ENCODE data around the gene BNC2. TPM values are rescaled to one million over a fixed set of nuclear protein-coding genes. Genes with fewer than 3 reads are reported as not detected.

Gene BNC2

DNA sequence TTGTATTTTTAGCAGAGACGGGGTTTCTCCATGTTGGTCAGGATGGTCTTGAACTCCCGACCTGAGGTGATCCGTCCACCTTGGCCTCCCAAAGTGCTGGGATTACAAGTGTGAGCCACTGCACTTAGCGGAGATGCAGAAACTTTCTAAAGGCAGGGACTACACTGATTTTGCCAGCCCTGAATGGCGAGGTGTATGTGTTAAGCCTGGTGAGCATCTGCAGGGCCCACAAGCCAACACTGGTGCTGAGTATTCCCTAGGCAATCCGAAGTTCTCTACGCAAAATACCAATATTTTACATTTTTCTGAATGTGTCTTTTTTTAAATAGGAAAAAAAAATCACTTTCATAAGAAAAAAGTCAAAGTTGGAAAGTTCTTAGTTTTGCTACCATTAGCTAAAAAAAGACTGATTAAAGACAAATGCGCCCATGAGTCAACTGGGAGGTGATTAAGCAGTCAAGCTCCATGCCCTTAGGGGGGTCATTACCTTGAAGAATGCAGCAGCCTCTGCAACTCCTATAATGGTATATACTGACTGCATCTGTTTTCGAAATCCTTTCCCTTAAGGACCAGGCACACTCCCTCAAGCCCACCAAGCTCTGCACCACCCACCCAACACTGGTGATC is 502.8 kb downstream of the BNC2 start:
- Histone ChIP-seq H3K4me3 (ENCODE audit: low read length) (no peak overlapping the region), H3K27me3 (ENCODE audit: control insufficient read depth, insufficient read depth, low read length) (no peaks in the 10 kb centered on the region), H3K9ac (ENCODE audit: low read depth, low read length) (no peak overlapping the region), H3K9me3 (replicated peaks; ENCODE audit: low read length) (no peaks in the 10 kb centered on the region), H3K4me2 (ENCODE audit: low read length) (no peak overlapping the region), H3K36me3 (ENCODE audit: insufficient read depth, low read length) (no peaks in the 10 kb centered on the region), H3K4me1 (ENCODE audit: control insufficient read depth, insufficient read depth, low read length) (peaks cover 15% of the 10 kb centered on the region)

DNA sequence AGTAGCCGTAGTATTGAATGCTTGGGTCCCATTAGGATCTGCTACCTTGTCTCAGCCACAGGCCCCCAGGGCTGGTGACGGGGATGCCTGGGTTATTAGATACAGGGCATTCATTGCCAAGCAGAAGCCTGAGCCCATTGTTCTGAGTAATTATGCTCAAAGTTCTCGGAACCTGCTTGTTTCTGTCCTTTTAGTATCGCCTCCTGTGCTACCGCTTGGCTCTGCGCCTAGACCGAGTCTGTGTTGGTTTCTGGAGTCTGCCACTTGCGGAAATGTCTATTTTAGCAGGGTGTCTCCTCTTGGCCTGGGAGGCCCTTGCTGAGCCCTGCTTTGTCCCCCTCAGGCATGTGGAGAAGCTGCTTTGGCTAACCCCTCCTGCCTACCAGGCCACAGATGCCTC is 506.1 kb downstream of the BNC2 start:
- Histone ChIP-seq H3K4me2 (ENCODE audit: low read length) (no peak overlapping the region), H3K9me3 (replicated peaks; ENCODE audit: low read length) (no peaks in the 10 kb centered on the region), H3K9ac (ENCODE audit: low read depth, low read length) (no peak overlapping the region), H3K36me3 (ENCODE audit: insufficient read depth, low read length) (no peaks in the 10 kb centered on the region), H3K4me3 (ENCODE audit: low read length) (no peak overlapping the region), H3K4me1 (ENCODE audit: control insufficient read depth, insufficient read depth, low read length) (peaks cover 21% of the 10 kb centered on the region), H3K27me3 (ENCODE audit: control insufficient read depth, insufficient read depth, low read length) (no peaks in the 10 kb centered on the region)

DNA sequence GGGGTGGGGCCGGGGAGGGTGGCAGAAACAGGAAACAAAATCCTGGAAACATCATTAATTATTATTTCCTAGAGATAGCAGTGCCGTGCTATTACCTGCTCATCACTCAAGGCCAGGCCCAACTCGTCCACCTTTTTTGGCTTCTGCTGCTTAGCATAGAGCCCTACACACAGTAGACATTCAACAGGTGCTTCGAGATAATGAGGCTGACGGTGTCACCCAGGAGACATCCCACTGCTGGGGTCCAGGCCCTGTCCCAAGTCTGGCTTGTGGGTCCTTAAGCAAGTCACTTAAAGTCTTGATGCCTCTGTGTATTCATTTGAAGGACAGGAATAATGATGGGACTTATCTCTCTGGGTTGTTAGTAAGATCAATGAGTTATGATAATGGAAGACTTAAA is 506.6 kb downstream of the BNC2 start:
- H3K36me3 ChIP-seq (ENCODE audit: insufficient read depth, low read length): no peaks in the 10 kb centered on the region
- no peaks in the 10 kb centered on the region for H3K9me3 ChIP-seq (replicated peaks; ENCODE audit: low read length)
- no peaks in the 10 kb centered on the region for H3K27me3 ChIP-seq (ENCODE audit: control insufficient read depth, insufficient read depth, low read length)
- no peak overlapping the region for H3K9ac ChIP-seq (ENCODE audit: low read depth, low read length)
- no peak overlapping the region for H3K4me3 ChIP-seq (ENCODE audit: low read length)
- H3K4me1 ChIP-seq (ENCODE audit: control insufficient read depth, insufficient read depth, low read length): peaks cover 20% of the 10 kb centered on the region
- H3K4me2 ChIP-seq (ENCODE audit: low read length): no peak overlapping the region

DNA sequence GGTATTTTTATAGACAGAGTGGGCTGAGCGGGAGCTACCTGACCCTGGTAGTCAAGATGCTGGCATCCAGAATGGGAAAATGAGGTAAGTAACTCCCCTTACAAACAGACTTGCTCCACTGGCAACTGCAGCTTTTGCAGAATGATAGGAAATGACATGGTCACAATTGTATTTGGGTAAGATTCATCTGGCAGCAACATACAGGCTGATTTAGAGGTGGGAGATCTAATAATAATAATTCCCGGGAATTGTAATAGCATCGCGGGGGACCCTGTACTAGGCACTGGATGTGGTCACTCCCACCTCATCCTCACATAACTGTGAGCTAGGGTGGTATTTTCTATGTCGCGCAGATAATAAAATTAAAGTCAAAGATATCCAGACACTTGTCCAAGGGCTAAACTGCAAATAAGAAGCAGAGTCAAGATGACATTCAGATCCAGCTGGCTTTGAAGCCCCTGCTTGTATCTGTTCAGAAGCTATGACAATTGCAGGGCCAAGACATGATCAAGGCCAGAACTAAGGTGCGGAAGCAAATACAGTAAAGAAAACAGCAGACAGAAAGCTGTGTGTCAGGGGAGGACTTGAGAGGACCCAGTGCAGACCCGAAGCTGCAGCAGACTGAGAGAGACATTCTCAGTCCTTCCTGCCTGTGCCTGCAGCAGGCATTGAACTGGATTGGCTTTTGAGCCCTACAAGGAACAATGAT is 507.2 kb downstream of the BNC2 start:
- Histone ChIP-seq H3K4me3 (ENCODE audit: low read length) (no peak overlapping the region), H3K36me3 (ENCODE audit: insufficient read depth, low read length) (no peaks in the 10 kb centered on the region), H3K4me2 (ENCODE audit: low read length) (no peak overlapping the region), H3K27me3 (ENCODE audit: control insufficient read depth, insufficient read depth, low read length) (no peaks in the 10 kb centered on the region), H3K9ac (ENCODE audit: low read depth, low read length) (no peak overlapping the region), H3K9me3 (replicated peaks; ENCODE audit: low read length) (no peaks in the 10 kb centered on the region), H3K4me1 (ENCODE audit: control insufficient read depth, insufficient read depth, low read length) (peaks cover 13% of the 10 kb centered on the region)

DNA sequence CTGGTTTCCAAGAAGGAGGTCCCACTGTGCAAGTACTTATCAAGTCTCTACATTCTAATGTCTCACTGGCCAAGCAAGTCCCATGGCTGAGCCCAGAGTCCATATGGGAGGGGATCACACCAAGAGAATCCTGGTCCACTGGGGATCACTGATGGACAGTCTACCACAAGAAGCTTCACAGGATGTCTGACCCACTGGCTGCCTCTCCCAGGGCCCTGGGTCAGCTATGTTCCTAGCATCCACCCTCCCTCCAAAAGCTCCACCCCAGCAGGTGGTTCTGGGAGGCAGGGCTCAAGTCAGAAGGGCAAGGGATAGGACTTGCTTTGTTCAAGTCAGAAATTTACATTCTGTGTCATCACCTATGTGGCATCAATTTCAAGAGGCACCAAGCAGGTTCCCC is 508.5 kb downstream of the BNC2 start:
- H3K36me3 ChIP-seq (ENCODE audit: insufficient read depth, low read length): no peaks in the 10 kb centered on the region
- peaks cover 6% of the 10 kb centered on the region for H3K4me1 ChIP-seq (ENCODE audit: control insufficient read depth, insufficient read depth, low read length)
- H3K9me3 ChIP-seq (replicated peaks; ENCODE audit: low read length): no peaks in the 10 kb centered on the region

DNA sequence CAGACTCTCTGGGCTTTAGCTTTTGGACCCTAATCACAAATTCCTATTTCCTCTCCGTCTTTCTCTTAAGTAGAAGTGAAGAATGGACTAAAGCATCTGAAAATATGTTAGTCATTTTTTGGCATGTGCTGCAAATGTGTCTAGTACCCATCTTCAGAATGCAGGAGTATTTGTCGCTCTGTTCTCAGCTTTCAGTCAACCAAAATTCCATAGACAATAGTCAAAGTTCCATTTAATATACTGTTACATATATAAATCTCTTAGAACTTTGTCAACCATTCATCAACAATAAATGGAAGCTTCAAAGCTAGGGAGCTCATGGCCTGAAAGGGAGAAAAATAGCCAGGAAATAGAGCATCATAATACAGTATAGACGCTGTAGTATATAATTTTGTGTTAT is 509.4 kb downstream of the BNC2 start:
- H3K9ac ChIP-seq (ENCODE audit: low read depth, low read length): no peak overlapping the region
- no peaks in the 10 kb centered on the region for H3K27me3 ChIP-seq (ENCODE audit: control insufficient read depth, insufficient read depth, low read length)
- H3K4me2 ChIP-seq (ENCODE audit: low read length): no peak overlapping the region
- H3K36me3 ChIP-seq (ENCODE audit: insufficient read depth, low read length): no peaks in the 10 kb centered on the region
- peaks cover 6% of the 10 kb centered on the region for H3K4me1 ChIP-seq (ENCODE audit: control insufficient read depth, insufficient read depth, low read length)
- no peaks in the 10 kb centered on the region for H3K9me3 ChIP-seq (replicated peaks; ENCODE audit: low read length)
- no peak overlapping the region for H3K4me3 ChIP-seq (ENCODE audit: low read length)

More for the DNA sequence above, 508.5 kb downstream of the BNC2 start:
- Histone ChIP-seq H3K4me3 (ENCODE audit: low read length) (no peak overlapping the region), H3K9ac (ENCODE audit: low read depth, low read length) (no peak overlapping the region), H3K27me3 (ENCODE audit: control insufficient read depth, insufficient read depth, low read length) (no peaks in the 10 kb centered on the region), H3K4me2 (ENCODE audit: low read length) (no peak overlapping the region)

DNA sequence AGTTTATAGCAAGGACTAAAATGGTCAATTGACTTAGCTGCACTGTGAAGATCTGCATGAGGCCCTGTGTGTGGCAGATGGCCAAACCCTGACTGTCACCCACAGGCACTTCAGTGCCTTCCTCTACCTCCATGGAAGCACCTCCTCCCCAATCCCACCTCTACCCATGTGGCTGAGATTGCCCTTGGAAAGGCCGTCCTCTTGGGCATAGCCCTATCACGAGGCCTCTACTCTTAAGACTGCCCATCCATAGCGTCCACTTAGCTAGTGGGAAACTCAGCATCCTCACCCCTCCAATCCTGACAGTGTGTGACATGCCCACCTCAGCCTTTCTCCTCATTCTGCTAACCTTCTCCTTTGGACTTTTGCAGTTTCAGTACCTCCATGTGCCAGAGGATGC is 510.2 kb downstream of the BNC2 start:
- H3K27me3 ChIP-seq (ENCODE audit: control insufficient read depth, insufficient read depth, low read length): no peaks in the 10 kb centered on the region
- no peak overlapping the region for H3K4me2 ChIP-seq (ENCODE audit: low read length)
- H3K9ac ChIP-seq (ENCODE audit: low read depth, low read length): no peak overlapping the region
- no peak overlapping the region for H3K4me3 ChIP-seq (ENCODE audit: low read length)
- H3K4me1 ChIP-seq (ENCODE audit: control insufficient read depth, insufficient read depth, low read length): peaks cover 6% of the 10 kb centered on the region
- H3K9me3 ChIP-seq (replicated peaks; ENCODE audit: low read length): no peaks in the 10 kb centered on the region
- H3K36me3 ChIP-seq (ENCODE audit: insufficient read depth, low read length): no peaks in the 10 kb centered on the region

Small RNAs within 50 kb of the gene (small RNA-seq; reads per million reads assigned to genes)
- gene LSM1P1: not detected
